ENCODE data around the gene ACOXL.

ACOXL gene

DNA sequence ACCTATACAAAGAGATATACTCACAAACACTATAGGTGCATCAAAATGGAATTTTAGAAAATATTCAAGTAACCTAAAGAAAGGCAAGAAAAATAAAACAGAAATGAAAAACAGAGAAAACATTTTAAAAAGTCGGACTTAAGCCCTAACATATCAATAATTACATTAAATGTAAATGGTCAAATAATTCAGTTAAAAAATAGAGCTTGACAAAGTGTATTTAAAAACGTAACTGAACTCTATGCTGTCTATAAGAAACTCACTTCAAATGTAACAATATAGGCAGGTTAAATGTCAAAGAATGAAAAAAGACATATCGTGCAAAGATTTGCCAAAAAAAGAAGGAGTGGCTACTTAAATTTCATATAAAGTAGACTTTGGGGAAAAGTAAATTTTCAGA, 163.9 kb downstream of the ACOXL start:
- DNase-seq (ENCODE audit: low read depth, low spot score), result no peak
- no peak overlapping the region for H3K4me3 ChIP-seq (ENCODE audit: low read depth, low read length)
- ChIA-PET POLR2A (no interaction called here), CTCF (no interaction called here)
- TF ChIP-seq, protein P1, sequence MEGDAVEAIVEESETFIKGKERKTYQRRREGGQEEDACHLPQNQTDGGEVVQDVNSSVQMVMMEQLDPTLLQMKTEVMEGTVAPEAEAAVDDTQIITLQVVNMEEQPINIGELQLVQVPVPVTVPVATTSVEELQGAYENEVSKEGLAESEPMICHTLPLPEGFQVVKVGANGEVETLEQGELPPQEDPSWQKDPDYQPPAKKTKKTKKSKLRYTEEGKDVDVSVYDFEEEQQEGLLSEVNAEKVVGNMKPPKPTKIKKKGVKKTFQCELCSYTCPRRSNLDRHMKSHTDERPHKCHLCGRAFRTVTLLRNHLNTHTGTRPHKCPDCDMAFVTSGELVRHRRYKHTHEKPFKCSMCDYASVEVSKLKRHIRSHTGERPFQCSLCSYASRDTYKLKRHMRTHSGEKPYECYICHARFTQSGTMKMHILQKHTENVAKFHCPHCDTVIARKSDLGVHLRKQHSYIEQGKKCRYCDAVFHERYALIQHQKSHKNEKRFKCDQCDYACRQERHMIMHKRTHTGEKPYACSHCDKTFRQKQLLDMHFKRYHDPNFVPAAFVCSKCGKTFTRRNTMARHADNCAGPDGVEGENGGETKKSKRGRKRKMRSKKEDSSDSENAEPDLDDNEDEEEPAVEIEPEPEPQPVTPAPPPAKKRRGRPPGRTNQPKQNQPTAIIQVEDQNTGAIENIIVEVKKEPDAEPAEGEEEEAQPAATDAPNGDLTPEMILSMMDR (IDR thresholded peaks at IDR 0.05; ENCODE audit: insufficient read depth, low read length, missing control alignments), result no peak

DNA sequence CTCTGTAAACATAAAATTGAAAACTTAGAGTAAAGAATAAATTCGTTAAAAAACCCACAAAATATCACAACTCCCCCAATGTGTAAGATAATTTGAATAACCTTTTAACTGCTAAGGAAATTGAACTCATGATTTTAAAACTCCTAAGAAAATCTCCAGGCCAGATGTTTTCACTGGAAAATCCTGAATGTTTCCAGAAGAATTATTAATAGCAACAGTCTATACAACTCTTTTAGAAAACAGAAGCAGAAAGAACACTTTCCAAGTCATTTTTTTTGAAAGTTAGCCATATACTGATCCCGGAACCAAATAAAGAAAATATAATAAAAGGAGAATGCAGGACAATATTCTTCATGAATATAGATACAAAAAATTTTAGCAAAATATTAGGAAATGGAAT, 165.6 kb downstream of the ACOXL start:
- ChIA-PET POLR2A (no interaction called here), CTCF (no interaction called here)

DNA sequence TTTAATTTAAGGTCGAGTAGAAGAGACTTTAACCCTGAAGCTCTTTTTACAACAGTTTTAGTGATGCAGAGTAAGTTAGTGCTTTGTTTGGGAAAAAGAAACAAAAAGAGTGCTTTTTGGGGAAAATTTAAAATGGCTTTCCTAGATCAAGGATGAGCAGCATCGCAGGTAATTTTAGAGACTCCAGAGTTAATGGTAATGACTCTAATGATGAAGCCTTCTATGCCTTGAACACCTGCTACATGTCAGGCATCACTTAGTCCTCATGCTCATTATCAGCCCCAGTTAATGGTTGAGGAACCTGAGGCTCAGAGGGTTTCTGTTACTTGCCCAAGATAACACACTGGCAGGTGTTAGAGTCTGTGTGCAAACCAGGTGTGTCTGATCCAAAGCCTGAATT, 167.8 kb downstream of the ACOXL start:
- no peak overlapping the region for H3K4me3 ChIP-seq (ENCODE audit: low read depth, low read length)
- POLR2A ChIA-PET, result no interaction called here
- CTCF ChIA-PET, result interaction anchor here (0.6 kb wide), 1 partner anchor 16 kb away, joined by 3 read pairs; no protein-coding TSS in a partner anchor
- DNase-seq (ENCODE audit: low read depth, low spot score), result no peak
- TF ChIP-seq, protein P1 (IDR thresholded peaks at IDR 0.05; ENCODE audit: insufficient read depth, low read length, missing control alignments), result no peak

More for the DNA sequence above, 165.6 kb downstream of the ACOXL start:
- TF ChIP-seq, protein P1 (IDR thresholded peaks at IDR 0.05; ENCODE audit: insufficient read depth, low read length, missing control alignments), result no peak
- DNase-seq (ENCODE audit: low read depth, low spot score), result no peak
- no peak overlapping the region for H3K4me3 ChIP-seq (ENCODE audit: low read depth, low read length)

DNA sequence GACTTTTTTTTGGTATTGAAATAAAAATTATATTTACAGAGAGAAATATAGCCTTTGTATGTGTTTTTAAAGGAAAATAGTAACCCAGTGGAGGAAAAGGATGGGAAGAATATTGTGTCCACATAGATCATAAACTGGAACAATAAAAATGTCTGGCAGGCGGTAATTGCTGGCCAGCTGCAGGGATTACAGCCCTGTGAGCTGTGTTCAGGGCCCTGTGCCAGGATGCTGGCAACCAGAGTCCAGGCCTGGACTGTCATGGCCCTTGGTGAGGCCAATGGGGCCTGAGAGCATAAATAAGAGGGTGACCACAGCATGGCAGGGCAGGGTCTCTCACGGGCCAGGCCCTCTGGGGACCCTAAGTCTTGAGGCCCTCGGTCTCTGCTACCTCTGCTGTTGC, 171.2 kb downstream of the ACOXL start:
- ChIA-PET POLR2A (no interaction called here), CTCF (no interaction called here)
- H3K4me3 ChIP-seq (ENCODE audit: low read depth, low read length), result no peak overlapping the region
- TF ChIP-seq, protein P1 (IDR thresholded peaks at IDR 0.05; ENCODE audit: insufficient read depth, low read length, missing control alignments), result no peak
- no peak for DNase-seq (ENCODE audit: low read depth, low spot score)

DNA sequence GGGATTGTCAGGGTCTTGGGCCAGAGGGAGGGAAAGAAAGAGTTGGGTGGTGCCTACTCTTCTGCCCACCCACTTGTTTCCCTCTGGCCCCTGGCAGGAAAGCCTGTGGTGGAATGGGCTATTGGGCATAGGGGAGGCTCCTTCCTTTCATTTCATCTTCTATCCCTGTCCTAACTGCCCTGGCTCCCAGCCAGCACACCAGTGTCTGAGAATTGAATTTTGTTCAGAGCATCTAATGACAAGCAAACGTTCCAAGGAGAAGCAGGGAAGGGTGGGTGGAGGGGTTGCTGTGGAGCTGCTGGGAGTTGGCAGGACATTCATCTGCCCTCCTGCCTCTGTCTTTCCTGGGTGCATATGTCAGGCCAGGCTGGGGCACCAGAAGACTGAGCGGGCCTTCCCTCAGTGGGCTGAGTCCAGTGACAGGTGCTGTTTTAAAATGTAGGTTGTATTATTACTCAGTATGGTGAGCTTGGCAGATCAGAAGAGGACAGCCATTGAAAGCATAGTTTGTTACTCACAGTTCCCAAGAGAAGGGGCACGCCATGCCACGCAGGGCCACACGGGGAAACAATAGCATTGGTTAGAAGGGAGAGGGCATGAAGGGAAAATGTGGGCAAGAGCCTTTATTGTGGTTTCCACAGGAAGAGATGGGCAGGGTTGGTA, 171.9 kb downstream of the ACOXL start:
- DNase-seq (ENCODE audit: low read depth, low spot score), result no peak
- ChIA-PET POLR2A (no interaction called here), CTCF (no interaction called here)
- H3K4me3 ChIP-seq (ENCODE audit: low read depth, low read length), result no peak overlapping the region
- TF ChIP-seq, protein P1 (IDR thresholded peaks at IDR 0.05; ENCODE audit: insufficient read depth, low read length, missing control alignments), result no peak

DNA sequence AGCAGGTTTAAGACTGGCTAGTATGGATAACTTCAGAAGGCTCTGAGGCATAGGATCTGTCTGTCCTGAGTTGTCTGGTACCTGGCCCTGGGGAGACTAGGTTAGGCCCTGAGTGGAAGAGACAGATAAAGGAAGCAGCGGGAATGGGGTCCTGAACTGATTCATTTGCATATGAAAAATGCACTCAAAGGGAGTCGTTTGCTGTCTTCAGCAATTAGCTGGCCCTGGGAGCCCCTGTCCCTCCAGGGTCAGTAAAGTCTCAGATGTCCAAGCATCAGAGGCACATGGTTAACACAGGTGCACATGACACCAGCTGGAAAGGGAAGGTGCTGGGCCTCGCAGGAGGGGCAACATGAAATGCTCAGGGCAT, 172.4 kb downstream of the ACOXL start:
- no peak overlapping the region for H3K4me3 ChIP-seq (ENCODE audit: low read depth, low read length)
- DNase-seq (ENCODE audit: low read depth, low spot score), result no peak
- ChIA-PET POLR2A (no interaction called here), CTCF (no interaction called here)
- TF ChIP-seq, protein P1 (IDR thresholded peaks at IDR 0.05; ENCODE audit: insufficient read depth, low read length, missing control alignments), result no peak

Data from AG04449 (cell line).